Keratinocyte (primary cell): ENCODE data around the gene PIEZO1. TPM values are rescaled to one million over a fixed set of nuclear protein-coding genes. Genes with fewer than 3 reads are reported as not detected.

Experiments used
- DNase-seq: peaks from one replicate; pipeline ENCODE4 v3.0.0-alpha.2; 2011; ENCODE audit warnings: low read depth, missing footprints, low spot score
- FAIRE-seq: peaks from 2 replicates; lab custom pipeline; 2011; peaks lifted over from hg19 to GRCh38; lab: Jason Lieb, UNC
- H2AFZ ChIP-seq: 2 replicates; pipeline ENCODE4 v1.6.0; 2012; ENCODE audit warnings: low read length, control low read depth, inconsistent platforms; ENCODE audit not compliant: control insufficient read depth
- H3K27ac ChIP-seq: 2 replicates; pipeline ENCODE4 v1.5.1; 2011; ENCODE audit warnings: low read length; ENCODE audit not compliant: control insufficient read depth, insufficient read depth
- H3K27me3 ChIP-seq: 3 replicates; pipeline ENCODE4 v1.6.0; 2011; ENCODE audit warnings: low read length; ENCODE audit not compliant: control insufficient read depth, insufficient read depth; ENCODE audit errors: extremely low read depth
- H3K36me3 ChIP-seq, 2 experiments: 2 replicates in 1 of 2; 3 replicates in 1 of 2; pipeline ENCODE4 v1.5.1; 2011; ENCODE audit warnings: low read length in 2 of 2, mild to moderate bottlenecking in 1 of 2; ENCODE audit not compliant: control insufficient read depth in 2 of 2, insufficient read depth in 2 of 2; ENCODE audit errors: extremely low read depth in 1 of 2
- H3K4me1 ChIP-seq: 3 replicates; pipeline ENCODE4 v1.5.1; 2011; ENCODE audit warnings: low read length; ENCODE audit not compliant: control insufficient read depth, insufficient read depth; ENCODE audit errors: extremely low read depth
- H3K4me2 ChIP-seq: 3 replicates; pipeline ENCODE4 v1.6.0; 2011; ENCODE audit warnings: low read depth, low read length; ENCODE audit not compliant: control insufficient read depth, insufficient read depth; ENCODE audit errors: extremely low read depth
- H3K4me3 ChIP-seq, 3 experiments: fragments of 200-600 bp in 1 of 3; sonication (generic) in 1 of 3; 2 replicates in 2 of 3; 3 replicates in 1 of 3; pipeline ENCODE4 v1.5.1; 2011 to 2016; ENCODE audit warnings: low read length in 3 of 3, mild to moderate bottlenecking in 3 of 3, control low read depth in 2 of 3, inconsistent platforms in 1 of 3, low read depth in 1 of 3, mixed read lengths in 1 of 3, mixed run types in 1 of 3, moderate library complexity in 1 of 3; ENCODE audit not compliant: control insufficient read depth in 2 of 3, insufficient read depth in 2 of 3; ENCODE audit errors: extremely low read depth in 1 of 3
- H3K79me2 ChIP-seq: 2 replicates; pipeline ENCODE4 v1.6.0; 2012; ENCODE audit warnings: low read length; ENCODE audit not compliant: control insufficient read depth, insufficient read depth
- H3K9ac ChIP-seq: 3 replicates; pipeline ENCODE4 v1.6.0; 2011; ENCODE audit warnings: low read length; ENCODE audit not compliant: control insufficient read depth, insufficient read depth; ENCODE audit errors: extremely low read depth
- H3K9me1 ChIP-seq: 3 replicates; pipeline ENCODE4 v1.6.0; 2011; ENCODE audit warnings: low read length; ENCODE audit not compliant: control insufficient read depth, insufficient read depth; ENCODE audit errors: extremely low read depth
- H3K9me3 ChIP-seq: 2 replicates; pipeline ENCODE4 v1.5.1; 2012; ENCODE audit warnings: low read depth, low read length; ENCODE audit not compliant: control insufficient read depth
- H4K20me1 ChIP-seq: 3 replicates; pipeline ENCODE4 v1.6.0; 2011; ENCODE audit warnings: low read length; ENCODE audit not compliant: control insufficient read depth, insufficient read depth; ENCODE audit errors: extremely low read depth
- CTCF ChIP-seq, 3 experiments: IDR thresholded peaks in 1 of 3; conservative IDR thresholded peaks in 1 of 3; optimal IDR thresholded peaks in 1 of 3; 2 replicates in 2 of 3; 3 replicates in 1 of 3; pipeline versions ENCODE3 to v1.5.1; 2011; ENCODE audit warnings: low read length in 3 of 3, mild to moderate bottlenecking in 3 of 3, moderate library complexity in 2 of 3, control low read depth in 1 of 3, inconsistent platforms in 1 of 3; ENCODE audit not compliant: insufficient read depth in 2 of 3; ENCODE audit errors: extremely low read depth in 1 of 3
- EZH2 ChIP-seq: IDR thresholded peaks from one replicate; pipeline ENCODE4 v1.6.1; 2012; ENCODE audit warnings: inconsistent platforms, mild to moderate bottlenecking, low read length, moderate library complexity
- dilution Hi-C: fragments of 300-500 bp; cut with MboI; formaldehyde crosslinking; loops from one replicate; pipeline ENCODE4 v1.7.0; 2020; ENCODE audit warnings: low sequenced_read_pairs; ENCODE audit not compliant: extremely low pct_ligation_motif_present
- polyA plus RNA-seq, 5 experiments: library from polyadenylated mRNA; depleted of rRNA in 3 of 5; stranded (reverse) in 3 of 5; stranded (forward) in 1 of 5; unstranded in 1 of 5; fragments of >200 nt; gene quantifications; 1 replicate in 1 of 5; 2 replicates in 3 of 5; 3 replicates in 1 of 5; pipeline versions ENCODE4 v1.2.1 to v1.2.3, GENCODE V29; 2011 to 2012; ENCODE audit warnings: missing spikeins in 2 of 5, low read depth in 1 of 5, low replicate concordance in 1 of 5

Gene PIEZO1
- polyA plus RNA-seq, 1 donor (not counting 4 experiments of a cell fraction or from before 2014, with no cell fraction given) = 62.8 TPM

- Histone ChIP-seq H3K27me3 (no peaks in the 10 kb centered on the region), H4K20me1 (peaks cover 40% of the 10 kb centered on the region), H3K9me1 (peaks cover 8% of the 10 kb centered on the region), H3K4me1 (peaks cover 27% of the 10 kb centered on the region), H3K9me3 (no peaks in the 10 kb centered on the region), H2AFZ (no peak overlapping the region), H3K4me2 (no peak overlapping the region), H3K27ac (no peak overlapping the region), H3K9ac (no peak overlapping the region), H3K36me3 (peaks cover 27 to 29% of the 10 kb centered on the region in 2 experiments), H3K79me2 (peaks cover 90% of the 10 kb centered on the region), H3K4me3 (no peak overlapping the region)
- no peak for FAIRE-seq
- TF ChIP-seq CTCF (optimal IDR thresholded peaks at IDR 0.05 in 1 of 3, IDR thresholded peaks at IDR 0.05 in 1 of 3, conservative IDR thresholded peaks at IDR 0.05 in 1 of 3; ENCODE audit: extremely low read depth in 1 of 3, insufficient read depth in 2 of 3, low read length in 3 of 3) (no peak), EZH2 (no peak)
- dilution Hi-C loops = loop anchor here (25.0 kb wide), 1 partner anchor 99 kb away; the partner anchor contains the start of genes CYBA and MVD
- DNase-seq = no peak
These were observed 23.9 kb downstream of the PIEZO1 start for GRCh38 chr16:88761143-88761534.

GRCh38 chr16:88760424-88761142 is 24.4 kb downstream of the PIEZO1 start:
- Histone ChIP-seq H3K9ac (no peak overlapping the region), H3K9me1 (peaks cover 8% of the 10 kb centered on the region), H3K36me3 (peaks cover 27% of the 10 kb centered on the region in 2 experiments), H3K4me2 (no peak overlapping the region), H3K27ac (no peak overlapping the region), H2AFZ (no peak overlapping the region), H4K20me1 (peaks cover 40% of the 10 kb centered on the region), H3K9me3 (no peaks in the 10 kb centered on the region), H3K4me3 (no peak overlapping the region), H3K79me2 (peaks cover 89% of the 10 kb centered on the region), H3K4me1 (peaks cover 28% of the 10 kb centered on the region), H3K27me3 (no peaks in the 10 kb centered on the region)
- no peak for FAIRE-seq
- no peak for TF ChIP-seq CTCF (optimal IDR thresholded peaks at IDR 0.05 in 1 of 3, IDR thresholded peaks at IDR 0.05 in 1 of 3, conservative IDR thresholded peaks at IDR 0.05 in 1 of 3; ENCODE audit: extremely low read depth in 1 of 3, insufficient read depth in 2 of 3, low read length in 3 of 3)
- TF ChIP-seq EZH2 = no peak
- dilution Hi-C loops = loop anchor here (25.0 kb wide), 1 partner anchor 98 kb away; the partner anchor contains the start of genes CYBA and MVD
- no peak for DNase-seq
